H7 (cell line): ENCODE results near the gene DPP10. TPM values are rescaled to one million over a fixed set of nuclear protein-coding genes. Genes with fewer than 3 reads are reported as not detected.
A peak's percentile ranks its signal among the peaks of the same experiment; 100 is the strongest.
"Not testable (repeated sequence)": the region's sequence is repeated elsewhere in the genome, so short reads cannot be mapped to it uniquely, and the experiment has no call there.

Source experiments
- DNase-seq: peaks from one replicate; pipeline ENCODE4 v3.0.0; 2012
- H3K27me3 ChIP-seq: 2 replicates; pipeline ENCODE4 v1.6.0; 2011; ENCODE audit warnings: mild to moderate bottlenecking, low read length; ENCODE audit not compliant: control insufficient read depth, insufficient read depth
- H3K36me3 ChIP-seq: replicated peaks from 2 replicates; pipeline ENCODE4 v1.5.1; 2011; ENCODE audit warnings: low read length; ENCODE audit not compliant: control insufficient read depth, insufficient read depth
- H3K4me3 ChIP-seq: 2 replicates; pipeline ENCODE4 v1.5.1; 2011; ENCODE audit warnings: low read depth, mild to moderate bottlenecking, control low read depth, low read length, moderate library complexity; ENCODE audit not compliant: insufficient read depth
- total RNA-seq: library from RNA; depleted of rRNA; stranded (reverse); fragments of >200 nt; shearing (Covaris generic); gene quantifications from 2 replicates; pipeline ENCODE4 v1.2.3, GENCODE V29; 2014

Gene DPP10
- total RNA-seq, 1 experiment from 2014 or later: 15.6 TPM

DNA sequence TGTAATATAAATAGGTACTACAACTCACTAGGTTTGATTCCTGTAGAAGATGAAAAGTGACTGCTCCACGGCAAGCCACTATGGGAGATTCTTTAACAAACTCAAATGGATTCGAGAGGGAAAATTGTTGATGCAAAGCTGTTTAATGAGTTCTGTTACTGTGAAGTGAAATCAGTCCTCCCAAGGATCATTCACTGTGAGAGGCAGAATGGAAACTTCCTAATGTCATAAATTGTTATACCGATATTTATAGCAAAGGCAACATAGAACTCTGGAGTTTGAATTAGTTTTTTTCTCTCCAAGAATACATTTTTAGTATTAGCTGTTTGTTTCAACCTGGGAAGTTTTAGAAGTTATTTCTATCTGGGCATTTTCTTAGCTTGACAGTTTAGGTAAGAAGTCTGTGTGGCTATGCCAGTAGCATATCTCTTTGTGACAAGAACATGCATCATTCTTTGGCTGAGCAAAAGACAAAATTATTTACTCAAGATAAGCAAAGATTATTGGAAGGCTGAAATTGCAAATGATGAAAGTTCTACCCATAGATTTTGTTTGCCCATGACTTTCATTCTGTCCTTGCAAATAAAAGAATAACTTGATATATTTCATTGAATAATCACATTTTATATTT is 979.7 kb downstream of the DPP10 start:
- no peak for DNase-seq
- Histone ChIP-seq H3K36me3 (no peaks in the 10 kb centered on the region), H3K27me3 (no peaks in the 10 kb centered on the region), H3K4me3 (no peak overlapping the region)

DNA sequence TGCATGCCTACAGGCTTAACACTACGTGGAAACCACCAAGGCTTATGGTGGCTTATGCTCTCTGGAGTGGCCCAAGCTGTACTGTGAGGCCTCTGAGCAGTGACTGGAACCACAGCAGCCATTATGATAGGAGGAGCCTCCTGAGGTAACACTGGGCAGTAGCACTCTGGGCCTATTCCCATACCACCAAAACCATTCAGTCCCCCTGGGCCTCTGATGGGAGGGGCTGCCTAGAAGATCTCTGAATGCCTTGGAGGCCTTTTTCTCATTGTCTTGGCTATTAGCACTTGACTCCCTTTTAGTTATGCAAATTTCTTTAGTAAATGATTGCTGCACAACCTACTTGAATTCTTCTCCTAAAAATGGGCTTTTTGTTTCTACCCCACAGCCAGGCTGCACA is 985.0 kb downstream of the DPP10 start:
- DNase-seq: no peak
- no peak overlapping the region for H3K4me3 ChIP-seq
- no peaks in the 10 kb centered on the region for H3K36me3 ChIP-seq
- no peaks in the 10 kb centered on the region for H3K27me3 ChIP-seq

DNA sequence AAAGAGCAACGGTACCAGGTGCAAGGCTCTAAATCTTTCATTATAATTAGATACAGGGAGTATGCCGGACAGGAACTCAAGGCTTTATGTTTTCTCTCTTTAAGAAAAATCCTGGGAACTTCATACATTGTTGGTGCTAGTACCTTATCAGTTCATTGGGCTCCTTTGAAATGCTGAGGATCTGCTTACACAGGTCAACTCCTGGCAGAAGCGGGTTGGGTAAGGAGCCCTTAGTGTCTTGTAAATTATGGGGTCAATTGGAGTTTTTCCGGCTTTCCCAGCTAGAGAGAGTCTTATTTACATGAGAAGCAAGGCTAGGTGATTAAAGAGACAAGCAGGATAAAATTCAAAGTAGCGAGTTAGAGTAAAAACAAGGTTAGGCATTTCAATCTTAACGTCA is 998.3 kb downstream of the DPP10 start:
- not testable (repeated sequence) for H3K4me3 ChIP-seq, H3K36me3 ChIP-seq, H3K27me3 ChIP-seq
- peak; percentile 2 for DNase-seq

DNA sequence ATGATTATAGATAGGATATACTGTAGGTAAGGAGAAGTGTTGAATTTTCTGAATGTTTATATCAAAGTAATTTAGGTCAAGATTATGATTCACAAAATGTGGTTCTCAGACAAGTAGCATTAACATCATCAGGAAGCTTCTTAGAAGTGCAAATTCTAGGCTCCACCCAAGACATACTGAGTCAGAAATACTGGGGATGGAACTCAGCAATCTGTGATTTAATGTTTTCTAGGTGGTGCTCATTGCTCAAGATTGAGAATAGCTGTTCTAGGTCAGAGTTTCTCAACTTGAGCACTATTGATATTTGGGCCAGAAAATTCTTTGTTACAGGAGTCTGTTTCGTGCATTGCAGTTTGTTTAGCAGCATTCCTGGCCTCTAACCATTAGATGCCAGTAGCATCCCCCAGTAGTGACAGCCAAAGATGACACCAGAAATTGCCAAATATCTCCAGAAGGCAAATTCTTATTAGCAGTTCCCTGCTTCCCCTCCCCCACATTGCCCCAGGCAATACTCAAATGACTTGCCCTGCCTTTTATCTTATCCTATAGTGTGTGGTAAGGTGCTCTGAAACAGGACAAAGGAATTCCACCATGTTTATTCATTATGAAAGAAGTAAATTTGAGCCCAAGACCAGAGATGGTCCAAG is 1001.2 kb downstream of the DPP10 start:
- Histone ChIP-seq H3K4me3 (no peak overlapping the region), H3K27me3 (no peaks in the 10 kb centered on the region; the same call in 1 of the 2 replicates), H3K36me3 (no peaks in the 10 kb centered on the region)
- no peak for DNase-seq

DNA sequence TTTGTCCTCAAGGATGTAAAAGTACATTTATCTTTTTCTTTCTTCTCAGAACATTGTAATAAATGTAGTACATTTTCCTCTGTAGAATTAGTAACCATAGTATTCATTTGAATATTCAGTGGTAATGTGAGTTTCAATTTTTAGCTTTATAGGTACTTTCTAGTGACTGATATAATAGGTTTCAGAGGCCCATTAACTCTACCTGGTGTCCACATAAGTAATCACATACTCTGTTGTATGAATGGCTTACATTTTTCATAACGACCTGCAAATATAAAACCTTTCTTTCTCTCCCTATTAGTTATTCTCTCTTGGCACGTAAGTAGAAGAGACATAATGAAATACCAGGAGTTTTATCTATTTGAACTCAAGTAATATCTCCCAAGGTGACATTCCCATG is 1017.6 kb downstream of the DPP10 start:
- no peaks in the 10 kb centered on the region for H3K27me3 ChIP-seq
- no peak for DNase-seq
- no peak overlapping the region for H3K4me3 ChIP-seq
- H3K36me3 ChIP-seq: no peaks in the 10 kb centered on the region

DNA sequence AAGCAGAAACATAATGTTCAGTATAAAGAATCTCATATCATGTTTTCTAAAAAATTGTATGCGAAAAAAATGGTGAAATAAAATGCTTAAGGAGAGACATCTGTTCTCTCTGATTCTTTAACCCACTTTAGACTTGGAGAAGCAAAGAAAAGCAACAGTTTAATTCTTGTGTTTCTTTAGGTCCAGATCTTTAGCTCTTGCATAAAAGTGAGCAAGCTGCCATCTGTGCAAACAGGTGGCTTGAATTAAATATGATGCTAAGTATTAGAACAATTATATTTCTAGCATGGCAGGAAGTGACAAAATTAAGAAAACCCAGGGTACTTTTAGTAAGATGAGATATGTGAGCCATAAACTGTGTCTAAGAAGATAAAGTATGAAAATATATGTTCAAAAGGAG is 1038.3 kb downstream of the DPP10 start:
- H3K27me3 ChIP-seq: no peaks in the 10 kb centered on the region
- H3K36me3 ChIP-seq: no peaks in the 10 kb centered on the region
- DNase-seq: no peak
- no peak overlapping the region for H3K4me3 ChIP-seq

DNA sequence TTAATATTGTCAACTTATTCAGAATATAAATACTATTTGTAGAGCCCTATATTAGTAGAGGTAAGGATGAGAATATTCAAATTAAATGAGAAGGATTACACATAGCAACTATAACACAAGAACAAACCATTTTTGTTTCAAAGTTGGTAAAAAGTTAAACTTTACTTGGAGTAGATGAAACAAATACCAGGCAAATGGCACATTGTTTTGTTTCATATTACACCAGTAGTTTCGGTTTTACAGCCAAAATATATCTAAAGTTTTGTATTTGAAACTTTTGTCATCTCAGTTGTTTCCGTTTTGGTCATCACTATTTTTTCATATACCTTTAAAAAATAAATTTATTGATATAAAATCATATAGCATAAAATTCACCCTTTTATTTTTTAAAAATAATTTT is 1039.4 kb downstream of the DPP10 start:
- Histone ChIP-seq H3K36me3 (no peaks in the 10 kb centered on the region), H3K4me3 (no peak overlapping the region), H3K27me3 (no peaks in the 10 kb centered on the region)
- no peak for DNase-seq

DNA sequence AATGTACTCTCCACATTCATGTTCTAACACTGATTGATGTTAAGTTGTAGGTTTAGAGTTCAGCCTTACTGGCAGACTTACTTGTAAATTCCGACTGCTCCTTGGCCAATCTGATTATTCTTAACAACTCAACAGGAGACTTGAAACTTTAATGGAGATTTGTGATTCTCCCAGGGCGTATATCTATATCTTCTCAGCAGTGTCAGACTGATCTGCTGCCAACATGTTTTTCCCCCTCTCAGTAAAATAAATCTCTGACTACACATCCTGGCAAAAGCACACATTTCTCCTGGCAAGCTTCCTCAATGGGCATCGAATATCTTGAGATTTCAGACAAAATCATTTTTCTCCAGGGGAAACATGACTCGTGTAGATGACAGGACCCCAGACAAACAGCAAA is 1041.2 kb downstream of the DPP10 start:
- Histone ChIP-seq H3K36me3 (no peaks in the 10 kb centered on the region), H3K4me3 (no peak overlapping the region), H3K27me3 (no peaks in the 10 kb centered on the region)
- DNase-seq: no peak

DNA sequence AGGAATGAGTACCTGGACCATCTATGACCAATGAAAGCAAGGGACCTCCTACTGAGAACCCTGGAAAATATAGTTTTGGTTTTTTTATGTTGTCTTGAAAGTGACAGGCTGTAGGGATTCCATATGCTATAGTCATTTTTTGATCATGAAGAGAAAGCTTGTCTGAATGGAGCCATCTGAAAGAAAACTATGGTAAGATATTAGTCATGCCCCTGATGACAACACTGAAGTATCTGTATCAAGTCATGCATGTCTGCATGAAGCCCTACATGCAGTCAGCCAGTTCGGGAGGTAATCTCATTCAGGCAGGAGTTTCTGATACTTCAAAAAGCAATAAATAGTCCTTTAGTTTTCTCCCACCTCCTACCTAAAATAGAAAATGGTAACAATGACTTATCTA is 1042.0 kb downstream of the DPP10 start:
- Histone ChIP-seq H3K27me3 (no peaks in the 10 kb centered on the region), H3K36me3 (no peaks in the 10 kb centered on the region), H3K4me3 (no peak overlapping the region)
- DNase-seq: no peak

DNA sequence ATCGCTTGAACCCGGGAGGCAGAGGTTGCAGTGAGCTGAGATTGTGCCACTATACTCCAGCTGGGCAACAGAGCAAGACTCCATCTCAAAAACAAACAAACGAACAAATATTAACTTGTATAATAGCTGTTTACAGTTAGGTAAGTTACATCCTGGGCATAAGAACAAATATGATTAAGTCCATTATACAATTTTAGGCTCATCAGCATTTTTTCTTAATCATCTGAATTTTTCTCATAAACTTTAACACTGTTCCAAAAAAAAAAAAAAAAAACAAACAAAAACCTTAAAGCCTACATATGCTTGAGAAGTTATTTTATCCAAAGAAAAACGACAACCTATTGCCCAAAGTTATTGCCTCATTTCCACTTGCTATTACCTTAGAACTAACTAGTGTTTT is 1042.5 kb downstream of the DPP10 start:
- H3K4me3 ChIP-seq: no peak overlapping the region
- no peaks in the 10 kb centered on the region for H3K36me3 ChIP-seq
- no peak for DNase-seq
- no peaks in the 10 kb centered on the region for H3K27me3 ChIP-seq

DNA sequence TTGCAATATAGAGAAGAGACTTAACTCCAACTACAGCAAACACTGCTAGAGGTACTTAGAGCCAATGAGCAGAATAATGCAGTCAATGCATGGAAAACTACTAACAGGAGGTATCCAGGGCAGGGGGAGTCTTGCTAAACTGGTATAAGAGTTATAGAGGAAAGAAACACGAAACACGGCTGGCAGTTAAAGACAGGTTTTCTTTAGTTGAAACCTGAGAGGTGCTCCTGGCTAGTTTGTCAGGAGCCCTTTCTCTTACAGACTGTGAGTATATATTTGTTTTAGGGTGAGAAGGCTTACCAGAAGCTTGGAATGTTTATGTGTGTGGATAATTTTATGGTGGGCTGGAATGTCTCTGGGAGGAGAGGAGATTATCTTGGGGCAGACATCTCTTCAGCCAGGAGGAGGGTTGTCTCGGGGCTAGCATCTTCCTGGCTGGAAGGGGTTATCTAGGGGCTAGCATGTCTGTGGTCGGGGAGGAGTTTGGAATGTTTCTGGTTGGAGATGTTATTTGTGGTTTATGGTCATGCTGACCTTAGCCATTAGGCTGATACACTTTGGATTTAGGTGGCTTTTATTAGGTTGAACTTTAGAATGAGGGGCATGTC is 1048.8 kb downstream of the DPP10 start:
- no peak for DNase-seq
- no peak overlapping the region for H3K4me3 ChIP-seq
- H3K27me3 ChIP-seq: no peaks in the 10 kb centered on the region
- H3K36me3 ChIP-seq: no peaks in the 10 kb centered on the region

DNA sequence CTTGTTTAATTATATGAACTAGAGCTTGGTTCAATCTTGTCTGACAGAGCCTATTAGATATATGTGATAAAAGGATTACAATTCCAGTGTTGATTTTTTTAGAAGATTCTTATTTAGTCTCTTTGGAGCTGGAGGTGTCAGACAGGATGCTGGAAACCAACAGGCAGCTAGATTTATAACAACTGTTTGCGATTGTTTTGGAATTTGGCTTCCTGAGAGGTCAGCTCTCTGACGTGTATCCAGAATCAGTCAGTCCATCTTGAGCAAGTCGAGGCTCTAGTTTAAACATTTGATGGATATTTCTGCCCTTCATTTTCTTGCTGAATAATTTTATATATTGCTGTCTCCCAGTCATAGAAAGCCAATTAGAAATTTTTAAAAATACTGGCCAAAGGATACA is 1062.9 kb downstream of the DPP10 start:
- no peaks in the 10 kb centered on the region for H3K36me3 ChIP-seq
- no peak overlapping the region for H3K4me3 ChIP-seq
- H3K27me3 ChIP-seq: no peaks in the 10 kb centered on the region
- DNase-seq: no peak

DNA sequence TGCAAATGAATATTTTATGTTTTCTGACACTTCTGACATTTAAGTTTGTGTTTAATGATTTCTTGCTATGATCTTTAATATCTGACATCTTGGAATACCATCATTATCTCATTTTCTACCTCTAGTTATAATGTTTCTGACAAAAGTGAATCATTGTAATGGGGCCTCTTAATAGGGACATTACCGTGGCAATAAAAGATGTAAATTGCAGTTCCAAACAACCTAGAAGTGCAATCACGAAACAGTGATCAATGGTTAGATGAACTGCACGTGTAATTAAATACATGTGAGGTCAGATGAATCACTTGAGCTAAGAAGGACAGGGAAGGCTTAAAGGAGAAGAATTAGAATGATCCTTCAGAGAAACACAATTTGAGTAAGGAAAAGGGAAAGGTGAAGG is 1078.3 kb downstream of the DPP10 start:
- Histone ChIP-seq H3K36me3 (no peaks in the 10 kb centered on the region), H3K4me3 (no peak overlapping the region), H3K27me3 (no peaks in the 10 kb centered on the region)
- DNase-seq: no peak

DNA sequence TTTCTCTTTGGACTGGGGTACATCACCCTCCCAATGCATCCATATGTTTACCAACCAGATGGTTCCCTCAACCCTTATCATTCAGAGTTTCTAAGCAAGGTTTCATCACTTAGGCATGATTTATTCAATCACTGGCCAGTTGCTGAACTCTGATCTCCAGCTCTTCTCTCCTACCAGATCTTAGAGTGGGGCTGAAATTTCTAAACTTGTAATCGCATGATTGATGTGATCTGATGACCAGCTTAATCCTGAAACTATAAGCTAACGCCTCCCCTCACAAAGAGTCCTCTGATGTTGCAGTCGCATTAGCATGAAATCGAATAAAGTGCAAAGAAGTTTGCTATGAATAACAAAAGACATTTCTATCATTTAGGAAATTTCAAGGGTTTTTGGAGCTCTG is 1082.0 kb downstream of the DPP10 start:
- no peaks in the 10 kb centered on the region for H3K27me3 ChIP-seq
- H3K4me3 ChIP-seq: no peak overlapping the region
- DNase-seq: no peak
- no peaks in the 10 kb centered on the region for H3K36me3 ChIP-seq

DNA sequence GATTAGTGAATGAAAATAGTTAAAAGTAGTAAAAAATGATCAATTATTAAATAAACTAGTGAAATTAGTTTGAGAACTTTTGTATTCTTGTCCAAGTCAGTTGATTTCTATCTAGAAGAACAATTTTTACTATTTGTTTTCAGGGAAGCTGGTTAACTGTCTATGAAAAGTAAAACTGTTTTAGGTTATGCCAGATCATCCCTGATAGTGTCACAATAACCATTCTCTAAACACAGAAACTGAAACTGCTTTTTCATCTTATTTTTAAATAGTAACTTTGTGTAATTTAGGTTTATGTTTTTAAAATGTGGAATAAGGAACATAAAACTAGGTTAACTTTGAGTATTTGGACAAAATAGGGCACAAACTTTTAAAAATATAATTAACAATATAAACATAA is 1087.2 kb downstream of the DPP10 start:
- no peak for DNase-seq
- Histone ChIP-seq H3K4me3 (no peak overlapping the region), H3K36me3 (no peaks in the 10 kb centered on the region), H3K27me3 (no peaks in the 10 kb centered on the region)
